Left cardiac atrium (tissue), 4 donors: ENCODE data around the gene FUT7. TPM values are rescaled to one million over a fixed set of nuclear protein-coding genes. Genes with fewer than 3 reads are reported as not detected.

ENCODE experiments used
- ATAC-seq, 2 donors: fragments of 200-7000 bp; cut with Tn5 transposase; one replicate each; pipeline ENCODE4 v1.9.1; 2020; ENCODE audit warnings: mild to moderate bottlenecking in 2 of 2, moderate library complexity in 2 of 2
- DNase-seq: peaks from one replicate; pipeline ENCODE4 v3.0.0-alpha.2; 2020
- intact Hi-C, 2 donors: fragments of 100-400 bp; cut with DNase I; formaldehyde crosslinking; loops; one replicate each; pipeline versions ENCODE4 v1.14.1 to v1.15.1; 2022 to 2023
- total RNA-seq, 2 donors: library from RNA; stranded (reverse); fragmentation: NEBNext Ultra II Directional; extraction: Animal tissue kit (Norgen Biotek cat#: 25700); gene quantifications; one replicate each; pipeline ENCODE4 v1.2.1, GENCODE V29; 2021
- donor health status: DM: no; HTN: yes; CAD: no.
- donor health status: DM: no; HTN: yes; CAD: no; lungs with severe emphysema.
- donor health status: DM: yes; HTN: yes; CAD: no.
- donor health status: Dilated cardiomyopathy.

FUT7 gene
- total RNA-seq, 2 donors from 2014 or later = 0.24 to 0.35 TPM

DNA sequence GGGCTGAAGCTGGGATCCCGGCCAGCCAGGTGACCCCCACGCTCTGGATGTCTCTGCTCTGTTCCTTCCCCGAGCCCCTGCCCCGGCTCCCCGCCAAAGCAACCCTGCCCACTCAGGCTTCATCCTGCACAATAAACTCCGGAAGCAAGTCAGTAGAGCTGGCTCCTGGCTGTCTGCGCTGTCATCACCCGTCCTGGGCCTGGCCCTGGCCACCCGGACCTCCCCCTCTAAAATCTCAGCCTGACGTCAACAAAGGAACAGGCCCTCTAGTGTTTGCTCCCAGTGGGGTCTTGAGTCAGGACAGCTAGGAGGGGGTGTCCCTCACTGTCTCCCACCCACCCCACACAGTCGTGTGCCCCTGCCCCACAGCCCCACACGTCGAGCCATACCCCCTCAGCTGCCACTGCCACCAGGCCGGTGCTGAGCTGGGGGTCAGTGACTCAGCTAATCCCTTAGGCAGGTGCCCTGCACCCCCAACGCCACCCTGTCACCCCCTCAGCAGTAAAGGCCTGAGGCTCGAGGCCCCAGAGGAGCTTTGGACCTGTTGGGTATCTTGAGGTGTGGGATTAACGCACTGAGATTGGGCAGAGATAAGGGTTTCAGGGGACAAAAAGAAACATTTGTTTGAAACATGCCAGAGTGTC, 50.2 kb downstream of the FUT7 start:
- intact Hi-C loops = no loop called here
- DNase-seq (peak; percentile 79), ATAC-seq (peak; percentile 2 to 3)

DNA sequence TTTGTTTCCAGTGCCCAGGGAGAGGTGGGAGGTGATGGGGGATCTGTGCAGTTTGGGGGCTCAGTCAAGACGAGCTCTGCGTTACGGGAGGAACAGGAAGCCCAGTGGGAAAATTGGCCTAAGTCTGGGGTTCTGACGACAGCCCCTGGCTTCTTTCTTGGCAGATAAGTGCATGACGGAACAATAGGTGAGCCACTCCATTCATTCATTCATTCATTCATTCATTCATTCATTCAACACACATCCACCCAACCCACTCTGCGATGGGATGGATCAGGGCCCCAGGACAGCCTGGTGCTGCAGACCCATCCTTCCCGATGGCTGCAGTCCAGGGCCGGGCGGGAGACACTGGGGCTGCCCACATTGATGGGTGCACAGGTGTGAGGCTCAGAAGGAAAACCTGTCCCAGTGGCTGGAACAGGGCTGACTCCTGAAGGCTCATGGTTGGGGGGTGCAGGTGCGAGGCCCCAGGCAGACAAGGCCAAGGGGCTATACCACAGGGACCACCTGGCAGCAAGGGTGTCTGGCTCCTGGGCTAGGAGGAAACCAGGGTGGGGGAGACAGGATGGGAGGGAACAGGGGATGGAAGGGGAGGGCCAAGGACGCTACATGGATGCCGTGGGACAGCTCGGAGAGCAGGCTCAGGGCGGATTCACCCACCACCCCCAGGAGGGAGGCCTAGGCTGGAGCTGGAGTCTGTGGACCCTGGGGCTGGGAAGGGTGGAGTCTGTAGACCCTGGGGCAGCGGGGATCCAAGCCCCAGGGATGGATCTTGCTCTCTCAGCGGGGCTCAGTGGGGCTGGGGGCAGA, 51.0 kb downstream of the FUT7 start:
- intact Hi-C loops = no loop called here

More for the DNA sequence above, 51.0 kb downstream of the FUT7 start:
- peak; percentile 25 for DNase-seq
- no peak for ATAC-seq

Other genes with a start within 250 kb of the FUT7 start
- 10 to 100 TPM; 81.1 to 85.7 TPM for gene TMEM141, start 240.7 kb downstream of the FUT7 start, total RNA-seq
- 1 to 10 TPM; 1.1 to 1.6 TPM for gene CCDC183, start 235.8 kb downstream of the FUT7 start, total RNA-seq
- 10 to 100 TPM; 61.6 to 71.4 TPM for gene RABL6, start 224.1 kb downstream of the FUT7 start, total RNA-seq
- 1 to 10 TPM; 5.0 to 9.6 TPM for gene AJM1, start 189.6 kb downstream of the FUT7 start, total RNA-seq
- gene PHPT1, start 182.7 kb downstream of the FUT7 start, total RNA-seq = 100 to 1,000 TPM; 184 to 189 TPM
- 1 to 10 TPM; 3.7 to 8.4 TPM for gene MAMDC4, start 179.7 kb downstream of the FUT7 start, total RNA-seq
- 100 to 1,000 TPM; 296 to 304 TPM for gene EDF1, start 165.8 kb downstream of the FUT7 start, total RNA-seq
- 10 to 100 TPM in 1 of 2 donors, 1 to 10 TPM in 1; 8.8 to 11.8 TPM for gene TRAF2, start 145.6 kb downstream of the FUT7 start, total RNA-seq
- 100 to 1,000 TPM in 1 of 2 donors, 10 to 100 TPM in 1; 98.4 to 130 TPM for gene FBXW5, start 87.3 kb downstream of the FUT7 start, total RNA-seq
- 1 to 10 TPM in 1 of 2 donors, under 1 TPM in 1; 0.88 to 3.5 TPM for gene C8G, start 86.8 kb downstream of the FUT7 start, total RNA-seq
- 10 to 100 TPM in 1 of 2 donors, 1 to 10 TPM in 1; 7.0 to 11.9 TPM for gene LCN12, start 79.8 kb downstream of the FUT7 start, total RNA-seq
- 1,000 to 10,000 TPM; 3,329 to 4,014 TPM for gene PTGDS, start 54.6 kb downstream of the FUT7 start, total RNA-seq
- gene LCNL1, start 49.1 kb downstream of the FUT7 start, total RNA-seq = 1 to 10 TPM; 6.4 to 9.6 TPM
- gene PAXX, start 39.7 kb downstream of the FUT7 start, total RNA-seq = 10 to 100 TPM; 25.4 to 30.2 TPM
- 1 to 10 TPM; 2.6 to 8.5 TPM for gene CLIC3, start 35.5 kb downstream of the FUT7 start, total RNA-seq
- gene ABCA2, start 3.9 kb downstream of the FUT7 start, total RNA-seq = 10 to 100 TPM; 30.0 to 33.2 TPM
- gene NPDC1, start 14.1 kb upstream of the FUT7 start, total RNA-seq = 10 to 100 TPM; 75.4 to 87.3 TPM
- 1 to 10 TPM in 1 of 2 donors, under 1 TPM in 1; 0.60 to 2.2 TPM for gene ENTPD2, start 22.0 kb upstream of the FUT7 start, total RNA-seq
- gene SAPCD2, start 38.5 kb upstream of the FUT7 start, total RNA-seq = under 1 TPM; 0.39 to 0.44 TPM
- 10 to 100 TPM; 13.5 to 14.0 TPM for gene UAP1L1, start 45.4 kb upstream of the FUT7 start, total RNA-seq
- 10 to 100 TPM; 21.9 to 28.8 TPM for gene MAN1B1, start 54.9 kb upstream of the FUT7 start, total RNA-seq
- 100 to 1,000 TPM; 176 to 198 TPM for gene DPP7, start 82.6 kb upstream of the FUT7 start, total RNA-seq
- gene GRIN1, start 107.1 kb upstream of the FUT7 start, total RNA-seq = not detected
- gene LRRC26, start 138.0 kb upstream of the FUT7 start, total RNA-seq = not detected
- gene TMEM210, start 140.0 kb upstream of the FUT7 start, total RNA-seq = not detected
- 10 to 100 TPM; 31.2 to 32.5 TPM for gene ANAPC2, start 156.5 kb upstream of the FUT7 start, total RNA-seq
- gene SSNA1, start 156.6 kb upstream of the FUT7 start, total RNA-seq = 10 to 100 TPM; 53.1 to 55.1 TPM
- gene TPRN, start 168.7 kb upstream of the FUT7 start, total RNA-seq = 10 to 100 TPM in 1 of 2 donors, 1 to 10 TPM in 1; 7.6 to 11.4 TPM
- 10 to 100 TPM; 32.9 to 34.5 TPM for gene TMEM203, start 173.6 kb upstream of the FUT7 start, total RNA-seq
- gene NDOR1, start 173.6 kb upstream of the FUT7 start, total RNA-seq = 1 to 10 TPM; 5.9 to 6.5 TPM
- gene RNF208, start 190.2 kb upstream of the FUT7 start, total RNA-seq = 10 to 100 TPM; 15.6 to 18.1 TPM
- gene CYSRT1, start 193.1 kb upstream of the FUT7 start, total RNA-seq = under 1 TPM in 1 of 2 donors, not detected in 1; 0.62 TPM
- gene RNF224, start 195.4 kb upstream of the FUT7 start, total RNA-seq = not detected
- gene SLC34A3, start 198.8 kb upstream of the FUT7 start, total RNA-seq = not detected
- 100 to 1,000 TPM; 324 to 437 TPM for gene TUBB4B, start 209.2 kb upstream of the FUT7 start, total RNA-seq
- gene STPG3, start 219.2 kb upstream of the FUT7 start, total RNA-seq = under 1 TPM in 1 of 2 donors, not detected in 1; 0.59 TPM
- gene NELFB, start 223.2 kb upstream of the FUT7 start, total RNA-seq = 10 to 100 TPM; 35.1 to 38.1 TPM
- gene TOR4A, start 245.6 kb upstream of the FUT7 start, total RNA-seq = 1 to 10 TPM; 6.2 to 9.4 TPM